ENCODE results near the gene PAK2. TPM values are rescaled to one million over a fixed set of nuclear protein-coding genes. Genes with fewer than 3 reads are reported as not detected.

PAK2 gene
- total and polyA plus RNA-seq, 12 donors, result 14.5 to 62.2 (median 50.4) TPM

DNA sequence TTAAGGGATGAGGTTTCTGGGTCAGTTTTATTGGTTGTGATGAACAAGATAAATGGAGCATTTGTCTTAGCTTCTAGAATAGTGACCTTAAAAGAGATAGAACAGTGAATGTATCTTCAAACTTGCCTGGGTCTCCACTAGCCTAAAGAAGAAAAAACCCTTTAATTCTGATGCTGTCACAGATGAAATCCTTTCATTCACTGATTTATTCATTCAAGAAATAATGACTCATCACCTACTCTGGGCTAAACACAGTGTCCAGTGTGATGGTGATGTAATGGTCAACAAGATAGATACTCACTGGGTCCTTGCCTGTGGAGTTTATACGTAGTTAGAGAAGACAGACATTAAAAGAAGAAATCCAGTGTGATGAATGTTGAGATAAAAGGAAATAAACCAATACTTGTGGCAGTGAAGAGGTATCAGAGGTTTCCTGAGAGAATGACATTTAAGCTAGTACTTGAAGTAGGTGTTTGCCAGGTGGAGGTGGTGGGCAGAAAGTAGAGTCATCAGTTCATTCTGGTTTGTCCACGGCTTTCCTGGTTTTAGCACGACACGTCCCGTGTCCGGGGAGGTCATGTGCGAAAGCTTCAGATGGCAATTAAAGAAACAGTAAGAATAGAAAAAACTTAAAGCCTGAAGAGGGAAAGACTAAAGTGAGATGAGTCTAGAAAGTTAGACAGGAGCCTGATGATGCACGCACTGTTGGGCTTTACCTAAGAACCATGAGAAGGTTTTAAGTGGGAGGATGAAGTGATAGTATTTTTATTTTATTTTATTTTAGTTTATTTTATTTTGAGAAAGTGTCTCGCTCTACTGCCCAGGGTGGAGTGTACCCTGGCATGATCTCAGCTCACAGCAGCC lies 18.5 kb downstream of the PAK2 start:
- WGBS, 2 donors, result 86 to 92% methylated on average over 9 of the region's 9 CpGs

GRCh38 chr3:196763179-196763578 lies 23.5 kb downstream of the PAK2 start:
- intact Hi-C loops (cut with DNase I), result no loop called here

More for the DNA sequence above, 18.5 kb downstream of the PAK2 start:
- peak overlapping the region in 1 of 10 donors; percentile 11 for H3K27ac ChIP-seq
- peaks cover 0 to 18% (median 2%) of the 10 kb centered on the region in 11 donors for H3K9me3 ChIP-seq
- H3K36me3 ChIP-seq, result peaks cover 0 to 49% (median 0%) of the 10 kb centered on the region in 9 donors
- TF ChIP-seq, protein P1, sequence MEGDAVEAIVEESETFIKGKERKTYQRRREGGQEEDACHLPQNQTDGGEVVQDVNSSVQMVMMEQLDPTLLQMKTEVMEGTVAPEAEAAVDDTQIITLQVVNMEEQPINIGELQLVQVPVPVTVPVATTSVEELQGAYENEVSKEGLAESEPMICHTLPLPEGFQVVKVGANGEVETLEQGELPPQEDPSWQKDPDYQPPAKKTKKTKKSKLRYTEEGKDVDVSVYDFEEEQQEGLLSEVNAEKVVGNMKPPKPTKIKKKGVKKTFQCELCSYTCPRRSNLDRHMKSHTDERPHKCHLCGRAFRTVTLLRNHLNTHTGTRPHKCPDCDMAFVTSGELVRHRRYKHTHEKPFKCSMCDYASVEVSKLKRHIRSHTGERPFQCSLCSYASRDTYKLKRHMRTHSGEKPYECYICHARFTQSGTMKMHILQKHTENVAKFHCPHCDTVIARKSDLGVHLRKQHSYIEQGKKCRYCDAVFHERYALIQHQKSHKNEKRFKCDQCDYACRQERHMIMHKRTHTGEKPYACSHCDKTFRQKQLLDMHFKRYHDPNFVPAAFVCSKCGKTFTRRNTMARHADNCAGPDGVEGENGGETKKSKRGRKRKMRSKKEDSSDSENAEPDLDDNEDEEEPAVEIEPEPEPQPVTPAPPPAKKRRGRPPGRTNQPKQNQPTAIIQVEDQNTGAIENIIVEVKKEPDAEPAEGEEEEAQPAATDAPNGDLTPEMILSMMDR (IDR thresholded peaks at IDR 0.05), result no peak
- no peaks in the 10 kb centered on the region for H3K27me3 ChIP-seq
- H3K4me3 ChIP-seq, result no peak overlapping the region
- DNase-seq (no peak), ATAC-seq (peak in 1 of 8 donors; percentile 84)
- H3K4me1 ChIP-seq, result peaks cover 0 to 25% (median 12%) of the 10 kb centered on the region in 9 donors
- intact Hi-C loops (cut with DNase I), result no loop called here

GRCh38 chr3:196765454-196765853 lies 25.8 kb downstream of the PAK2 start:
- DNase-seq (no peak), ATAC-seq (no peak)
- H3K9me3 ChIP-seq, result no peaks in the 10 kb centered on the region
- TF ChIP-seq, protein P1 (IDR thresholded peaks at IDR 0.05), result no peak
- peaks cover 0 to 16% (median 0%) of the 10 kb centered on the region in 9 donors for H3K36me3 ChIP-seq
- peaks cover 0 to 4% (median 0%) of the 10 kb centered on the region in 9 donors for H3K4me1 ChIP-seq
- H3K27me3 ChIP-seq, result no peaks in the 10 kb centered on the region
- intact Hi-C loops (cut with DNase I), result no loop called here
- H3K4me3 ChIP-seq, result no peak overlapping the region
- no peak overlapping the region for H3K27ac ChIP-seq

More at GRCh38 chr3:196763179-196763578, 23.5 kb downstream of the PAK2 start:
- H3K27me3 ChIP-seq, result no peaks in the 10 kb centered on the region
- no peak overlapping the region for H3K4me3 ChIP-seq
- peaks cover 0 to under 1% (median 0%) of the 10 kb centered on the region in 9 donors for H3K4me1 ChIP-seq
- 83 to 95% methylated on average over 7 of the region's 7 CpGs for WGBS, 2 donors
- TF ChIP-seq, protein P1 (IDR thresholded peaks at IDR 0.05), result no peak
- peaks cover 0 to 19% (median 0%) of the 10 kb centered on the region in 9 donors for H3K36me3 ChIP-seq
- ATAC-seq (no peak), DNase-seq (no peak)
- H3K27ac ChIP-seq, result no peak overlapping the region
- H3K9me3 ChIP-seq, result no peaks in the 10 kb centered on the region

DNA sequence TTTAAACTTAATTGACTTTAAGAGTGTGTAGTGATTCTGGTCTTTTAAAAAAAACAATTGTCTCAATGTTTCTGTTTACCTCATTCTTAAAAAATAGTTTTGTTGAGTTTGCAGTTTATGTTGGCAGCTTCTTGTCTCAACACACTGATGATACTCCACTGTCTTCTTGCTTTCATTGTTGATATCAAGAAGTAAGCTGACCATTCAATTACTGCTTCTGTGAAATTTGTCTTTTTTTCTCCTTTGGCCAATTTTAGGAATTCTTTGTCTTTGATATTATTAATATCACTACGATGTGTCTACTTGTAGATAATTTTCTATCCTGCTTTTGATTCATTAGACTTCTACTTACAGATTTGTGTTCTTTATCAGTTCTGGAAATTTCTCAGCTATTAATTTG lies 31.4 kb downstream of the PAK2 start:
- Histone ChIP-seq H3K4me3 (no peak overlapping the region), H3K27ac (no peak overlapping the region), H3K27me3 (no peaks in the 10 kb centered on the region), H3K9me3 (no peaks in the 10 kb centered on the region), H3K36me3 (peaks cover 0 to 15% (median 0%) of the 10 kb centered on the region in 9 donors), H3K4me1 (peaks cover 7 to 43% (median 30%) of the 10 kb centered on the region in 9 donors)
- ATAC-seq (no peak), DNase-seq (no peak)
- intact Hi-C loops (cut with DNase I), result no loop called here
- WGBS, 2 donors, result 96 to 97% methylated on average over 1 of the region's 1 CpG
- TF ChIP-seq, protein P1 (IDR thresholded peaks at IDR 0.05), result no peak

All from heart right ventricle (tissue), 16 donors.